ENCODE results near the gene IQSEC1. TPM values are rescaled to one million over a fixed set of nuclear protein-coding genes. Genes with fewer than 3 reads are reported as not detected.

Gene IQSEC1
- total and polyA plus RNA-seq, 2 of the 8 experiments (the other 6 are each of a cell fraction or from before 2014, with no cell fraction given), result 6.8 to 28.8 TPM

DNA sequence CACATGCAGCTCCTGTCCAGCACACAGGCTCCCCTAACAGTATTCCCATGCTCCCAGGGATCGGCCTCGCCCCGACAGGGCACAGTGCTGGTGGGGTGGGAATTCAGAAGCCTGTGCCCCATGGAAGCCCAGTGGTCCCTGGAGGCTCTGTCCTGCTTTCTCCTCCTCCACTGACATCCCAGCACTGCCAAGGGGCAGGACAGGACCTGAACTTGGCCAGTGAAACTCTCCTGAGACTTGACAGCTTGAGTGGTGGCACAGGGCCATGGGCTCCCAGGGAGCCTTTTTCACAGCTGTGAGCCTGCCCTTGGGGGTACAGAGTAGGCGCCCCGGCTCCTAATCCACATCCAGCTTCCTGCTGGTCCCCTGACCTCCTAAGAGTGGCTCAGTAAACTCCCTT is 38.4 kb downstream of the IQSEC1 start:
- no peak for DNase-seq (ENCODE audit: low read depth in 1 of 2, low spot score in 2 of 2)
- H3K4me1 ChIP-seq (replicated peaks in 1 of 4; ENCODE audit: control insufficient read depth in 3 of 4, insufficient read depth in 4 of 4, low read length in 3 of 4), result no peaks in the 10 kb centered on the region
- no peaks in the 10 kb centered on the region for H3K9me3 ChIP-seq (ENCODE audit: insufficient read depth in 2 of 2, low read depth in 1 of 2, low read length in 1 of 2)
- H3K56ac ChIP-seq (replicated peaks; ENCODE audit: insufficient read length, low read depth, low read length), result no peak overlapping the region
- H4K20me1 ChIP-seq (replicated peaks in 1 of 2; ENCODE audit: control insufficient read depth in 1 of 2, insufficient read depth in 2 of 2, low read length in 2 of 2), result no peaks in the 10 kb centered on the region
- no peak overlapping the region for H3K23ac ChIP-seq (ENCODE audit: insufficient read length)
- no peak overlapping the region for H3K18ac ChIP-seq (ENCODE audit: extremely low read depth, low read length)
- H2BK5ac ChIP-seq (ENCODE audit: low read depth, low read length), result no peak overlapping the region
- H3K9ac ChIP-seq (replicated peaks in 1 of 4; ENCODE audit: extremely low read depth in 1 of 4, low read depth in 3 of 4, low read length in 3 of 4), result no peak overlapping the region
- ChIA-PET POLR2A (ENCODE audit: partially characterized antibody) (interaction anchor here (0.5 kb wide), 1 partner anchor 868 kb away, joined by 3 read pairs; no protein-coding TSS in a partner anchor), CTCF (ENCODE audit: partially characterized antibody) (interaction anchor here (0.6 to 1.2 kb wide), 3 partner anchors 29 to 108 kb away, joined by 3 read pairs; no protein-coding TSS in a partner anchor)
- H3K27me3 ChIP-seq (replicated peaks in 1 of 4; ENCODE audit: control insufficient read depth in 3 of 4, extremely low read depth in 1 of 4, insufficient read depth in 3 of 4, low read length in 3 of 4), result peaks cover 0 to 2% (median 0%) of the 10 kb centered on the region in 4 experiments; a peak in 1 of 7 replicates
- H3K4me2 ChIP-seq (ENCODE audit: insufficient read depth in 1 of 2, low read depth in 2 of 2, low read length in 2 of 2), result no peak overlapping the region
- H2BK15ac ChIP-seq (ENCODE audit: low read length), result no peak overlapping the region
- H4K8ac ChIP-seq (ENCODE audit: extremely low read depth, insufficient read depth, low read length), result 0 out of 2 replicates have a peak overlapping the region, but pooled peaks have one; percentile 14
- no peak overlapping the region for H3K27ac ChIP-seq (ENCODE audit: low read depth, low read length)
- H2BK12ac ChIP-seq (ENCODE audit: low read depth, low read length), result no peak overlapping the region
- no peak overlapping the region for H2BK20ac ChIP-seq (ENCODE audit: low read length)
- no peak overlapping the region for H4K5ac ChIP-seq (ENCODE audit: insufficient read length, low read depth, low read length)
- H2BK120ac ChIP-seq (replicated peaks; ENCODE audit: low read depth, low read length), result no peak overlapping the region
- H3K4me3 ChIP-seq (ENCODE audit: extremely low read depth in 1 of 4, insufficient read depth in 2 of 4, low read depth in 3 of 4, low read length in 4 of 4), result no peak overlapping the region
- no peaks in the 10 kb centered on the region for H3K79me2 ChIP-seq (ENCODE audit: control insufficient read depth in 1 of 2, insufficient read depth in 2 of 2, low read length in 2 of 2)
- H3K79me1 ChIP-seq (ENCODE audit: low read depth, low read length), result no peaks in the 10 kb centered on the region
- H3K36me3 ChIP-seq (ENCODE audit: control insufficient read depth in 2 of 4, insufficient read depth in 4 of 4, low read length in 3 of 4), result no peaks in the 10 kb centered on the region
- H3K23me2 ChIP-seq (ENCODE audit: low read depth, low read length), result no peaks in the 10 kb centered on the region
- no peak overlapping the region for H4K91ac ChIP-seq (replicated peaks; ENCODE audit: insufficient read length, low read length)
- no peak overlapping the region for H2AK5ac ChIP-seq (ENCODE audit: low read depth, low read length)
- H3K14ac ChIP-seq (ENCODE audit: insufficient read length), result no peak overlapping the region
- WGBS, 2 experiments (ENCODE audit: extremely low coverage in 1 of 2, insufficient coverage in 1 of 2, insufficient read length in 1 of 2, insufficient replicate concordance in 2 of 2, low coverage in 1 of 2, low lambda C conversion rate in 2 of 2, missing lambda C conversion rate in 1 of 2), result 97% methylated on average over 5 of the region's 5 CpGs; no CpG with 5 or more reads in 1 of the 2 experiments
- H3K4ac ChIP-seq (replicated peaks; ENCODE audit: insufficient read length, low read depth, low read length), result no peak overlapping the region
- no peak for FAIRE-seq
- H2AFZ ChIP-seq (ENCODE audit: low read length), result no peak overlapping the region
- TF ChIP-seq SAP30 (IDR thresholded peaks at IDR 0.05; ENCODE audit: insufficient read depth, insufficient replicate concordance, low read length), result no peak
- TF ChIP-seq ZNF274 (IDR thresholded peaks at IDR 0.05; ENCODE audit: borderline replicate concordance, extremely low read depth, low read length), result no peak
- no peak for TF ChIP-seq SP4 (IDR thresholded peaks at IDR 0.05; ENCODE audit: low read length)
- no peak for TF ChIP-seq TAF7 (optimal IDR thresholded peaks at IDR 0.05; ENCODE audit: borderline replicate concordance, low read depth, low read length)
- no peak for TF ChIP-seq POLR2AphosphoS5 (IDR thresholded peaks at IDR 0.05; ENCODE audit: low read depth, low read length)
- TF ChIP-seq, protein P1, sequence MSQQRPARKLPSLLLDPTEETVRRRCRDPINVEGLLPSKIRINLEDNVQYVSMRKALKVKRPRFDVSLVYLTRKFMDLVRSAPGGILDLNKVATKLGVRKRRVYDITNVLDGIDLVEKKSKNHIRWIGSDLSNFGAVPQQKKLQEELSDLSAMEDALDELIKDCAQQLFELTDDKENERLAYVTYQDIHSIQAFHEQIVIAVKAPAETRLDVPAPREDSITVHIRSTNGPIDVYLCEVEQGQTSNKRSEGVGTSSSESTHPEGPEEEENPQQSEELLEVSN (IDR thresholded peaks at IDR 0.05), result no peak
- TF ChIP-seq RFX5 (IDR thresholded peaks at IDR 0.05; ENCODE audit: borderline replicate concordance, low read depth, low read length), result no peak
- TF ChIP-seq, protein P2, sequence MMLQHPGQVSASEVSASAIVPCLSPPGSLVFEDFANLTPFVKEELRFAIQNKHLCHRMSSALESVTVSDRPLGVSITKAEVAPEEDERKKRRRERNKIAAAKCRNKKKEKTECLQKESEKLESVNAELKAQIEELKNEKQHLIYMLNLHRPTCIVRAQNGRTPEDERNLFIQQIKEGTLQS (IDR thresholded peaks at IDR 0.05; ENCODE audit: insufficient read depth, low read depth, low read length), result no peak
- no peak for TF ChIP-seq USF2 (IDR thresholded peaks at IDR 0.05; ENCODE audit: low read length)
- TF ChIP-seq HDAC2 (IDR thresholded peaks at IDR 0.05; ENCODE audit: borderline replicate concordance in 1 of 2, low read depth in 2 of 2, low read length in 2 of 2), result no peak
- no peak for TF ChIP-seq CBX5 (IDR thresholded peaks at IDR 0.05; ENCODE audit: low read depth, low read length)
